NCI-H2107 (cell line): ENCODE results near the gene ASPRV1.

Source experiments
- DNase-seq: peaks from one replicate; lab custom pipeline; 2025; lab: John Stamatoyannopoulos, UW

The ASPRV1 gene

GRCh38 chr2:69940691-69941090 lies 20.7 kb downstream of the ASPRV1 start:
- DNase-seq = no peak

GRCh38 chr2:69939722-69940121 lies 21.7 kb downstream of the ASPRV1 start:
- no peak for DNase-seq

GRCh38 chr2:69937968-69938367 lies 23.5 kb downstream of the ASPRV1 start:
- DNase-seq = no peak

- no peak for DNase-seq
Observed at GRCh38 chr2:69936906-69937305, 24.5 kb downstream of the ASPRV1 start.

- DNase-seq = no peak
Observed at GRCh38 chr2:69935011-69935410, 26.4 kb downstream of the ASPRV1 start.

- no peak for DNase-seq
Observed at GRCh38 chr2:69934614-69934908, 26.9 kb downstream of the ASPRV1 start.

GRCh38 chr2:69933839-69934613 lies 27.4 kb downstream of the ASPRV1 start:
- DNase-seq = no peak

GRCh38 chr2:69933254-69933828 lies 28.1 kb downstream of the ASPRV1 start:
- DNase-seq = no peak

- DNase-seq = no peak
Observed at GRCh38 chr2:69932596-69932922, 28.9 kb downstream of the ASPRV1 start.

GRCh38 chr2:69931832-69932595 lies 29.4 kb downstream of the ASPRV1 start:
- DNase-seq = no peak

GRCh38 chr2:69926849-69927515 lies 34.4 kb downstream of the ASPRV1 start:
- DNase-seq = no peak

- DNase-seq = no peak
Observed at GRCh38 chr2:69923116-69923515, 38.3 kb downstream of the ASPRV1 start.

- no peak for DNase-seq
Observed at GRCh38 chr2:69918401-69918800, 43.0 kb downstream of the ASPRV1 start.

GRCh38 chr2:69917852-69918251 lies 43.6 kb downstream of the ASPRV1 start:
- DNase-seq = no peak

GRCh38 chr2:69916106-69916505 lies 45.3 kb downstream of the ASPRV1 start:
- no peak for DNase-seq

- no peak for DNase-seq
Observed at GRCh38 chr2:69914950-69915945, 46.2 kb downstream of the ASPRV1 start, which contains the start of gene MXD1. TSS of gene MXD1 (plus strand) at chr2:69915109. CDS start at chr2:69915331, 222 bp downstream.

GRCh38 chr2:69914164-69914949 lies 47.1 kb downstream of the ASPRV1 start:
- peak; percentile 99 for DNase-seq

- DNase-seq = no peak
Observed at GRCh38 chr2:69911985-69912563, 49.4 kb downstream of the ASPRV1 start.
